Myometrial cell (primary cell): ENCODE data around the gene LIN7C. TPM values are rescaled to one million over a fixed set of nuclear protein-coding genes. Genes with fewer than 3 reads are reported as not detected.

ENCODE experiments used
- total RNA-seq: library from RNA; depleted of rRNA; stranded (reverse); fragments of >200 nt; gene quantifications from 2 replicates; pipeline ENCODE4 v1.2.3, GENCODE V29; 2015

Gene LIN7C, protein sequence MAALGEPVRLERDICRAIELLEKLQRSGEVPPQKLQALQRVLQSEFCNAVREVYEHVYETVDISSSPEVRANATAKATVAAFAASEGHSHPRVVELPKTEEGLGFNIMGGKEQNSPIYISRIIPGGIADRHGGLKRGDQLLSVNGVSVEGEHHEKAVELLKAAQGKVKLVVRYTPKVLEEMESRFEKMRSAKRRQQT
- 24.2 and 35.4 TPM in 2 replicates for total RNA-seq

GRCh38 chr11:27506200-27507182 is at the start of gene LIN7C:
Gene LIN7C, minus strand, starts transcription at chr11:27506769. Its CDS starts 17 bp downstream, at chr11:27506752.

DNA sequence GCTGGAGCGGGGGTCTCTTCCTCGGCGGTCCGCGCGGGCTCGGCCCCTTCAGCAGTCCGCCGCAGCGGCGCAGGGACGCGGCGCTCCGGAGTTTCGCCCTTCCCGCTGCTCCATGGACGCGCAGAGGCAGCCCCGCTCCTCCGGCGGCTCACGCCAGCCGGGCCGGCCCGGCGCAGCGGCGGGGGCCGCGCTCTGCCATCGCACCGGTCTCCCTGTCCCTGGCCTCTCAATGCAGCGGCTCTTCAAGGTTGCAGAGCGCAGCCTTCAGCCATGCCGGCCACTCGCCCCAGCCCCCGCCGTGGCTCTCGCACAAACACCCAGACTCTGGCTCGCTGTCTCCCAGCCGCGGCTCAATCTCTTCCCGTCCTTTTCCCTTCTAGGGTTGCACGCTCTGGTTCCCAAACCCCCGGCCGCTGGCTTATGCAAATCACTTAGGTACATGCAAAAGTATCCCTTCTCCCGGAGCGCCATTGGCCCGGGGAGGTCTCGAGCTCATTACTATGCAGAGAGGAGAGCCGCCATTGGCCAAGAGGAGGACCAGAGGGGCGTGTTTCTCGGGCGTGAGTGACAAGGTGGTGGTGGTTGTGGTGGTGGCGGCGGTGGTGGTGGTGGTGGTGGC is 34.1 kb downstream of the LIN7C start, which contains the start of gene LGR4:
TSS of gene LGR4 (minus strand) at position 393 of the 619 bp plus-strand sequence. CDS start 488 bp downstream, outside the sequence.

Other genes starting within 250 kb of the LIN7C start
- 4.3 and 8.0 TPM in 2 replicates for gene CCDC34, start 143.6 kb downstream of the LIN7C start, total RNA-seq
- 3.5 and 4.0 TPM in 2 replicates for gene LGR4, start 34.0 kb downstream of the LIN7C start, total RNA-seq
- gene BDNF, start 193.7 kb upstream of the LIN7C start, total RNA-seq = 2.0 and 3.7 TPM in 2 replicates